NCI-H1105 (cell line): ENCODE data around the gene HCFC1R1.

Experiments used
- DNase-seq: peaks from one replicate; lab custom pipeline; 2025; lab: John Stamatoyannopoulos, UW

Gene HCFC1R1

GRCh38 chr16:3019594-3020246 lies 4.0 kb downstream of the HCFC1R1 start:
- no peak for DNase-seq

DNA sequence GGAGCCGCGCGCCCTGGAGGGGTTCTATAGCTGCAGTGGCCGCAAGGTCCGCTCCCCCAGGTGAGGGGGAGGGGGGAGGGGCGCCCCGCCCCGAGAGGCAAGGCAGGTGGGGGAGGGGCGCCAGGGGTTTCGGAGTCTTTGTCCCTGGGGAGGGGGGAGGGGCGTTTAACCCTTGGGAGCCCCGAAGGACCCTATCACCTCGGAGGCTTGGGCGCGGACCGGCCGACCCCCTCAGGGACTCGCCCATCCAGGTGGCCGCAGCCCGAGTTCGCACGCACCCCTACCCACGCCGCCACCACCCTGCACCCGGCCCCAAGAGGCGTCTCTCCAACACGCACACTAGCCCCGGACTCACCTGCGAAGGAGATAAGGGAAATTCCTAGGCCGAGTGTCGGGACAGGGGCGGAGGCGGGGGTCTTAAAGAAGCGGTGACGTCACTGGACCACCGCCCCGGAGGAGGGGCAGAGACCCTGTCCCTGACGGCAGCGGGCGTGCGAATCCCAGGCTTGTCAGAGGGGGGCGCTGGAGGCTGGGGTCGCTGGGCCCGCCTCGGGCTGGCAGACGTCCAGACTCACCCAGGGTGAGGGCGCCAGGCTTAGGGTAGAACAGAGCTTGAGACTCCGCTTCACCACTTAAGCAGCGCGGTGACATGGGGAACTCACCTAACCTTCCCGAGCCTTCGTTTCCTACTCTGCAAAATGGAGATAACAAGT lies 5.8 kb downstream of the HCFC1R1 start, which contains the start of gene CLDN6:
CLDN6 (minus strand) TSS at position 390 of the 713 bp plus-strand sequence. CDS start 2,162 bp downstream, outside the sequence.
- DNase-seq, result no peak

- DNase-seq, result no peak
These were observed 6.4 kb downstream of the HCFC1R1 start for GRCh38 chr16:3017344-3017743.

DNA sequence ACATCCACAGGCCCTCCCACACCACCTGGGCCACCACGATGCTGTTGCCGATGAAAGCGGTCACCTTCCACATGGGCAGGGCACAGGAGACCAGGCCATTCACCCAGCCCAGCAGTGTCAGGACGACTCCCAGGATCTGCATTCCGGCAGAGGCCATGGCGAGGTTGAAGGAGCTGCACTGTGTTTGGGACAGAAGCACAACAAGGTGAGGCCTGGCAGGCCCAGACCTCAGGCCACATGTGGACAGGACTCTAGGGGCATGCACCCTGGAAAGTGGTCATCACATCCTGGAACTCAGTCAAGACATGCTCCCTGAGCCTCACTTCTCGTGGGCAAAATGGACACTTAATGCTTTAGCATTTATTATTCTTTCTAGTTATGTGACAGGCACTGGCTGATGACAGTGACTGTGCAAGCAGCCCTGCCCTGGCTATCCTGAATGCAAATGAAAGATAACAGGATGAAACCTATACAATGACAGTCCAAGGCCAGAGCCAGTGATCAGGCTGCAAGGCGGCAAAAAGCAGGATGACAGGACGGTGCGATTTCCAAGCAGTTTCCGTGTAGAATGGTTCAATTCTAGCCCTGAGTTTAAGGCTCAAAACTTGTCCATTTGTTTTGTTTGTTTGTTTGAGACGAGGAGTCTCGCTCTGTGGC lies 7.7 kb downstream of the HCFC1R1 start:
- DNase-seq, result no peak

- no peak for DNase-seq
These were observed 8.8 kb downstream of the HCFC1R1 start for GRCh38 chr16:3014971-3015370.

GRCh38 chr16:3013998-3014690 lies 9.6 kb downstream of the HCFC1R1 start:
- no peak for DNase-seq

DNA sequence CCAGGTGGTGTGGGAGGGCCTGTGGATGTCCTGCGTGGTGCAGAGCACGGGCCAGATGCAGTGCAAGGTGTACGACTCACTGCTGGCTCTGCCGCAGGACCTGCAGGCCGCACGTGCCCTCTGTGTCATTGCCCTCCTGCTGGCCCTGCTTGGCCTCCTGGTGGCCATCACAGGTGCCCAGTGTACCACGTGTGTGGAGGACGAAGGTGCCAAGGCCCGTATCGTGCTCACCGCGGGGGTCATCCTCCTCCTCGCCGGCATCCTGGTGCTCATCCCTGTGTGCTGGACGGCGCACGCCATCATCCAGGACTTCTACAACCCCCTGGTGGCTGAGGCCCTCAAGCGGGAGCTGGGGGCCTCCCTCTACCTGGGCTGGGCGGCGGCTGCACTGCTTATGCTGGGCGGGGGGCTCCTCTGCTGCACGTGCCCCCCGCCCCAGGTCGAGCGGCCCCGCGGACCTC lies 10.2 kb downstream of the HCFC1R1 start:
- no peak for DNase-seq

DNA sequence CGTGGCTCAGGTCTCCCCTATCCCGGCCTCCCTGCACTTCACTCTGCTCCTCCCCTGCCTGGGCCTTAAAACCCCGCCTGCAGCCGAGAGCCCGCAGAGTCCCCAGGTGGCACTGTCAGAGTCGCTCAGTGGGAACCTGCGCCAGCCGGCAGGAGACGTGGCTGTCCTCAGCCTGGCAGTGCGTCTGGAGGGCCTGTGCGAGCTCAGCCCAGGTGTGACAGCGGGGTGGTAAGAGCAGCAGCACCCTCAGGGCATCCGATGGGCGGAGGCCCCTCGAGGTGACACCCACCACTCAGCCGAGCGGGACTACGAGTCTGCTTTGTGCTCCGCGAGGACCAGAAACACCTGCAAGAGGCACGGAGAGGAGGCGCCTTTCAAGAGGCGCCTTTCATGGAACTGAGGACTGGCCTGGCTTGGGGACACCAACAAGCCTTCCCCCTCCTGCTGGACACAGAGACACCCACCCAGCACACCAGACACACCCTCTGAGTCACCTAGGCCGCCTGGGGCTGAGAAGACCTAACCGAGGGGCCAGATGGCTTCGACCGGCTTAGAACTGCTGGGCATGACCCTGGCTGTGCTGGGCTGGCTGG lies 10.8 kb downstream of the HCFC1R1 start, which contains the start of gene CLDN9:
CLDN9 (plus strand) TSS at position 96 of the 593 bp plus-strand sequence; CDS start at position 536, 440 bp downstream.
- DNase-seq, result peak; percentile 61

- DNase-seq, result peak; percentile 81
These were observed 11.5 kb downstream of the HCFC1R1 start for GRCh38 chr16:3012246-3012645.

DNA sequence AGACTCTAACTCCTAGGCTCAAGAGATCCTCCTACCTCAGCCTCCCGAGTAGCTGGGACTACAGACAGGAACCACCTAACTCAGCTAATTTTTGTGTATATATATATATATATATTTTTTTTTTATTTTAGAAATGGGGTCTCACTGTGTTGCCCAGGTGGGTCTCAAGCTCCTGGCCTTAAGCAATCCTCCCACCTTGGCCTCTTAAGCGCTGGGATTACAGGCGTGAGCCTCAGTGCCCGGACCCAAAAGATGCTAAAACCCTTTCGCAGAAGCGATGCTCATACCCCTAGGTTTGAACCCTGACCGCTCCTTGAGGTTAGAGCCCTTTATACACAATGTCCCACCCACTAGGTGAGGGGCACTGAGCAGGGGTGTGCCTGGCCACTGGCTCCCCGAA lies 13.2 kb downstream of the HCFC1R1 start:
- no peak for DNase-seq

DNA sequence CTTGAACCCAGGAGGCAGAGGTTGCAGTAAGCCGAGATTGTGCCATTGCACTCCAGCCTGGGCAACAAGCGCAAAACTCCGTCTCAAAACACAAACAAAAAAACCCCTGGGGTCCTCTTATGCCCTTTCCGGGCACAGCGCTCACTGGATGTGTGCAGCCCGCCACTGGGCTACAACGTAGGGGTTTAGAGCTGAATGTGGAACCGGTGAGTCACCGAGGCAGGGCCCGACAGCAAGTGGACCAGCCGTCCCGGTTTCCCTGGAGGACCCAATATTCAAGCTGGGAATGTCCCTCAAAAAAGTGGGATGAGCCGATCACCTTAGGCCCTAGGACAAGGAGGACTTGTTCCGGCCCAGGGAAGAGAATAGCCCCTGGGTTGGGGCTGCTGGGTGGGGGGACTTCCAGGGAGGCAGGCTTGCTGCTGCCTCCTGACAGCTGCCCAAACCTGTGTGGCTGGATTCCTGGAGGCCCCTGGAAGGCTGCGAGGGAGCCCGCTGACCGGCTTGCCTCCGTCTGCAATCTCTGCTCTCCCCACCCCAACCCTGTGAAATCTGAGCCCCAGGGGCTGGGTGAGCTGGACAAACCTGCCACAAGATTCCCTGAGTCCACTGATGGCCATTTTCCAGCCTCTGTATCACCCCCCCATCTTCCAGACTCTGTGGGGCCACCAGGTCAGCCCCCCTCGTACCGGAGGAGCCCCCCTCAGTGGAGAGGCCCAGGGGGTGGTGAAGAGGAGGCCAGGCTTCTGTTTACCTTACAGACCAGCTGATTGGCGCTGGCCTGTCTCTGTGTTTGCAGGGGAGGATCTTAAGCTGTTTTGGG lies 14.0 kb downstream of the HCFC1R1 start:
- DNase-seq, result no peak

- DNase-seq, result no peak
These were observed 15.1 kb downstream of the HCFC1R1 start for GRCh38 chr16:3008690-3009037.

GRCh38 chr16:3007957-3008689 lies 15.6 kb downstream of the HCFC1R1 start:
- no peak for DNase-seq

DNA sequence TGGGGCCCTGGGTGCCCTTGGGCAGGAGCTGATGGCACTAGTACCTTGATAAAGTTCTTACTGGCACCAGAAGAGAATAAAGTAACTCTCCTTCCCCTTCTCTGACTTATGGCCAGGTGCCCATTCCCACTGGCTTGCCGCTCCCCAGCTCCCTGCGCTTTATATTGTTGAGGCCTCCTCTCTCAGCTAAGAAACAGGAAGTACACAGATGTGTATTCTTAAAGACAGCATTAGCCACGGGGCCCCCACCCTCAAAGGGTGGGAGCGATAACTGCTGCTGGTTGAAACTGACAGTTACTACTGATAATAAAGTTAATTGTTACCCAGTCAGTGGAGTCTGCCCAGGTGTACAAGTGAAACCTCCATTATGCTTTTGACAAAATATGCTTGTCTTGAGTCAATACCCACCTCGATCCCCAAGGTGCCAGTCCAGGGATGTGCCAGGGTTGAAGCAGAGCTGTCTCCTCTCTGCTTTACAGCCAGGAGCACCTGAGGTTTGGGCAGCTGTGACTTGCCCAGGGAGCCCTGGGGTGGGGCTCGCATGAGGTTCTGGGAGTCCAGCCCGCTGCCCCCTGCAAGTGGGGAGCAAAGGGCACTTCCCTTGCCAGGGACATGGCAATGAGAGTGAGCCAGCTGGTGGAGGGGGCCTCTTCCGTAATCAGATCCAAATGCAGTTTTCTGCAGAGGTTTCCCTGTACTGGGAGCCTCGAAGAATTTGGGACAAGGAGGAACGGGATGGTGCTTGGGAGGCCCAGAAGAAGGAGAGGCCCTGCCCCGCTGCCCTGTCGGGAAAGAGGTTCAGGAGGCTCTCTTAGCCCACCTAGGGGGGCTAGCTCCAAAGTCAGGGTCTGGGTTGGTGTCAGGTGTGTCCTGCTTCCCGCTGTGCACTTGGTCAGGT lies 16.4 kb downstream of the HCFC1R1 start:
- DNase-seq, result no peak

GRCh38 chr16:3004781-3005284 lies 18.9 kb downstream of the HCFC1R1 start:
- no peak for DNase-seq

GRCh38 chr16:3004319-3004718 lies 19.4 kb downstream of the HCFC1R1 start:
- DNase-seq, result no peak

GRCh38 chr16:3003582-3004270 lies 20.0 kb downstream of the HCFC1R1 start:
- DNase-seq, result peak; percentile 90

DNA sequence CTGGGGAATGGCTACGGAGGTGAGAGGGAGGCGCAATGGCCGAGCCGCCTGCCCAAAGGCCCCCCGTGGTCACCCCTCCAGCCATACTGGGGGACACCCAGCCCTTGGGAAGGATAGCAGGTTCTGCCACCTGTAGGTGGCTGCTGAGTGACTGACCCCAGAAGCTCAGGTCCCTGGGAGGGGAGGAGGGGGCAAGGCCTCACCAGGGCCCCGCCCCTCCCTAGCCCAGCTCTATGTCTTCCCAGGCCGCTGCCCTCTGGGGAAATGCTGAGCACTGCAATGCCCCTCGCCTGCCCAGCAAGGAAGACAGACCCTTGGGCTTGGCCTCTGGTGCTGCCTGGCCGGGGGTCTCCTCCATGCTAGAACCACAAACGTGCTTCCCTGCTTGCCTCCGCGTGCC lies 22.4 kb downstream of the HCFC1R1 start:
- no peak for DNase-seq
